ENCODE measurements around the gene PMM1. TPM values are rescaled to one million over a fixed set of nuclear protein-coding genes. Genes with fewer than 3 reads are reported as not detected.
"Not testable (repeated sequence)": the region's sequence is repeated elsewhere in the genome, so short reads cannot be mapped to it uniquely, and the experiment has no call there.

The PMM1 gene
- total RNA-seq, 4 donors from 2014 or later: 37.4 to 54.2 (median 39.3) TPM

DNA sequence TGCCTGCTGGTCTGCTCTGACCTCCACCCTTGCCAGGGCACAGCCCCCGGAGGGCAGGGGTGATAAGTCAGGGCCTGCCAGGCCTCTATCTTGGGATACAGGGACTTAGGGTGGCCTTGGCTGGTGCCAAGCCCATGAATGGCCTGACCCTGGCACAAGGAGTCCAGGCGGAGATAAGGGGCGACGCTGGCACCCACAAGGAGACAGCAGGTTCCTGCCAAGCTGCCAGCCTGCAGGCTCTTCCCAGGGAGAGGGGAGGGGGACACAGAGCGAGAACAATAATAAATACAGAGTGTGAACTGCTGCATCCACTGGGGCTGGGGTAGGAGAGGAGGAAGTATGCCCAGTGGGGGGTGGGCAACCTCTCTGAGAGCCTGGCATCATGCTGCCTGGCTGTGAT lies 27.9 kb downstream of the PMM1 start:
- WGBS: 100% methylated on average over 2 of the region's 5 CpGs
- TF ChIP-seq POLR2A (IDR thresholded peaks at IDR 0.05; ENCODE audit: low read depth): no peak
- TF ChIP-seq EP300 (IDR thresholded peaks at IDR 0.05): no peak
- TF ChIP-seq POLR2AphosphoS5 (IDR thresholded peaks at IDR 0.05): no peak
- TF ChIP-seq, protein P1, sequence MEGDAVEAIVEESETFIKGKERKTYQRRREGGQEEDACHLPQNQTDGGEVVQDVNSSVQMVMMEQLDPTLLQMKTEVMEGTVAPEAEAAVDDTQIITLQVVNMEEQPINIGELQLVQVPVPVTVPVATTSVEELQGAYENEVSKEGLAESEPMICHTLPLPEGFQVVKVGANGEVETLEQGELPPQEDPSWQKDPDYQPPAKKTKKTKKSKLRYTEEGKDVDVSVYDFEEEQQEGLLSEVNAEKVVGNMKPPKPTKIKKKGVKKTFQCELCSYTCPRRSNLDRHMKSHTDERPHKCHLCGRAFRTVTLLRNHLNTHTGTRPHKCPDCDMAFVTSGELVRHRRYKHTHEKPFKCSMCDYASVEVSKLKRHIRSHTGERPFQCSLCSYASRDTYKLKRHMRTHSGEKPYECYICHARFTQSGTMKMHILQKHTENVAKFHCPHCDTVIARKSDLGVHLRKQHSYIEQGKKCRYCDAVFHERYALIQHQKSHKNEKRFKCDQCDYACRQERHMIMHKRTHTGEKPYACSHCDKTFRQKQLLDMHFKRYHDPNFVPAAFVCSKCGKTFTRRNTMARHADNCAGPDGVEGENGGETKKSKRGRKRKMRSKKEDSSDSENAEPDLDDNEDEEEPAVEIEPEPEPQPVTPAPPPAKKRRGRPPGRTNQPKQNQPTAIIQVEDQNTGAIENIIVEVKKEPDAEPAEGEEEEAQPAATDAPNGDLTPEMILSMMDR (IDR thresholded peaks at IDR 0.05): no peak
- no peak for DNase-seq (ENCODE audit: extremely low spot score)
- Histone ChIP-seq H3K27me3 (no peaks in the 10 kb centered on the region), H3K36me3 (peaks cover 0 to 3% (median 0%) of the 10 kb centered on the region in 4 donors), H3K27ac (replicated peaks in 1 of 4) (peak overlapping the region; percentile 74 to 76 (median 75)), H3K9me3 (no peaks in the 10 kb centered on the region), H3K4me1 (peaks cover 37 to 82% (median 78%) of the 10 kb centered on the region in 4 donors), H3K4me3 (peak overlapping the region; percentile 46 to 60 (median 48))
- intact Hi-C loops (cut with DNase I): no loop called here

DNA sequence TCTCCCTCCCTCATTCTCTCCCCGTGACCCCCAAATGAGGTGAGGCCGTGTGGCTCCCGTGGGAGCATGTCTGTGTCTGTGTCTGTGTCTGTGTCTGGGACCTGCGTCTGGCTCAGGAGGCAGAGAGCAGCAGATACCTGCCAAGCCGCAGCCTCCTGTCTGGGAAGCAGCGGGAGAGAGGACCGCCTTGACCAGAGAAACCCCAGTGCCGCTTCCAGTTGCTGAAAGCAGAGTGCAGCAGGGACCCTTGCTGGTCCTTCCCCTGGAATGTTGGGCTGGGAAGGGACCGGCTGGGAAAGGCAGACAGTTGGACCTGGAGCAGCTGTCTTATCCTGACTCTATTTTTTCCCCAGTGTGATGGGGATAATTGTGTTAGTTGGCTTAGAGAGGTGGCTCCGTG lies 28.3 kb downstream of the PMM1 start:
- TF ChIP-seq POLR2A (IDR thresholded peaks at IDR 0.05; ENCODE audit: low read depth) (no peak), EP300 (IDR thresholded peaks at IDR 0.05) (no peak)
- TF ChIP-seq, protein P1 (IDR thresholded peaks at IDR 0.05): no peak
- Histone ChIP-seq H3K27ac (replicated peaks in 1 of 4) (peak overlapping the region; percentile 74 to 76 (median 75)), H3K27me3 (no peaks in the 10 kb centered on the region), H3K4me1 (peaks cover 38 to 81% (median 79%) of the 10 kb centered on the region in 4 donors), H3K9me3 (no peaks in the 10 kb centered on the region), H3K4me3 (peak overlapping the region; percentile 46 to 60 (median 48)), H3K36me3 (peaks cover 0 to 3% (median 0%) of the 10 kb centered on the region in 4 donors)
- no peak for DNase-seq (ENCODE audit: extremely low spot score)
- intact Hi-C loops (cut with DNase I): no loop called here
- 42% methylated on average over 9 of the region's 10 CpGs for WGBS

DNA sequence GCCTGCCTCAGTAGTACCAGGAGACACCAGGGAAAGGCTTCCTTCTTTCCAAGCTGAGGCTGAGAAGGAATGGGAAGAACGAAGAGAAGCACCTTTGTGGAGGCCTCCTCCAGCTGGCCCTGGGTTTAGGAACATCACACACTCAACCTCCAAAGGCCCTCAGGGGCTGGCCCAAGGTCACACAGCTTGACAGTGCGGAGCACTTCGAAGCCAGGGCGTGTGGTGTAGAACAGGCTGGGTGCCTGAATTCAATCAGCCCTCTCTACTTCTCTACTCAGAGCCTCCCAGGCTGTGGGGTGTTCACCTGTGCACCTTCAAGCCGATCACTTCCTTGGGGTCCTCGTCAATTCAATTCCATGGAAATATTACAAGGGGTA lies 29.6 kb downstream of the PMM1 start:
- Histone ChIP-seq H3K27me3 (no peaks in the 10 kb centered on the region), H3K36me3 (peaks cover 0 to 3% (median 0%) of the 10 kb centered on the region in 4 donors), H3K4me1 (peaks cover 32 to 79% (median 70%) of the 10 kb centered on the region in 4 donors), H3K4me3 (peak overlapping the region; percentile 46 to 60 (median 48)), H3K9me3 (no peaks in the 10 kb centered on the region), H3K27ac (replicated peaks in 1 of 4) (peak overlapping the region; percentile 74 to 76 (median 75))
- intact Hi-C loops (cut with DNase I): no loop called here
- 42% methylated on average over 6 of the region's 6 CpGs for WGBS
- no peak for DNase-seq (ENCODE audit: extremely low spot score)
- TF ChIP-seq, protein P1 (IDR thresholded peaks at IDR 0.05): no peak
- TF ChIP-seq POLR2A (IDR thresholded peaks at IDR 0.05; ENCODE audit: low read depth) (no peak), POLR2AphosphoS5 (IDR thresholded peaks at IDR 0.05) (no peak), EP300 (IDR thresholded peaks at IDR 0.05) (no peak)

- WGBS: 84% methylated on average over 13 of the region's 13 CpGs
- H3K9me3 ChIP-seq; DNase-seq (ENCODE audit: extremely low spot score); H3K27me3 ChIP-seq; H3K4me3 ChIP-seq; H3K36me3 ChIP-seq; intact Hi-C loops (cut with DNase I): not testable (repeated sequence)
- peaks cover 24 to 69% (median 58%) of the 10 kb centered on the region in 4 donors for H3K4me1 ChIP-seq
- peak overlapping the region; percentile 54 to 72 (median 66) for H3K27ac ChIP-seq (replicated peaks in 1 of 4)
These were observed 31.4 kb downstream of the PMM1 start for GRCh38 chr22:41558241-41558630.

DNA sequence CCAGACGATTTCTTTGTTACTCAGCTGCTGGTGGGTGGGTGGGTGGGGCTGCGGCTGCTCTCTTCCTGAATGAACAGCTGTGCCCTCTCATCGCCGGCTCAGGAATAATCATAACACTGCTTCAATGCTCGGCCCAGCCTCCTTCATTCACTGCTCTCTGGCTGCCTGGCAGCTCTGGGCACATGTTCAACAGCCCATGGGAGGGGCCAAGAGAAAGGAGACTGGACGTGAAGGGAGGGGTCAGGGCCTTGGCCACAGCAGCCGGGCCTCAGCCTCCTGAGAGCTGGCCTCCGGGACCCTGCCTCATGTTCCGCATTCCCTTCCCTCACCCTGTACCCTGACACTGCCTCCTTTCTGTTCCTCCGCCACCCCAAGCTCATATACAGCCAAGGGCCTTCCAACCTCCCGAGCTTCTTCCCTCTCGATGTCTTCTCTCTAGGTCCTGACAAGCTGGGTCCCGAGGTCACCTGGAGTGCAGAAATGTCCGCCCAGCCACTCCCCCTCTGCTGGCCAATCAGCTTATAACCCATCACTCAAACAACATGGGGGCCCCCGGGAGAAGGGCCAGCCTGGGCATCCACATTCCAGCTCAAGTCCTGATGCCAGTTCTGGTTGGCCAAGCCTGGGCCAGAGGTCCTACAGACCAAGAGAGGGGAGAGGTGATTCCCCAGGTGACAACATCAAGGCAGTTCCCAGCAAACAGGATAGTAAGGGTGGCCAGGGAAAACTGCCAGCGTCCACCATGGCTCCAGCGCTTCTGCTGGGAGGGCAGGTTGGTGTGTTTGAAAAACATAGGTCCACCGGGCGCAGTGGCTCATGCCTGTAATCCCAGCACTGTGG lies 32.0 kb downstream of the PMM1 start:
- H3K4me1 ChIP-seq: peaks cover 24 to 62% (median 52%) of the 10 kb centered on the region in 4 donors
- 27% methylated on average over 19 of the region's 19 CpGs for WGBS

More for the DNA sequence above, 32.0 kb downstream of the PMM1 start:
- TF ChIP-seq POLR2AphosphoS5 (IDR thresholded peaks at IDR 0.05): peak; percentile 48 to 67
- no peak for TF ChIP-seq POLR2A (IDR thresholded peaks at IDR 0.05; ENCODE audit: low read depth)
- intact Hi-C loops (cut with DNase I): no loop called here
- DNase-seq (ENCODE audit: extremely low spot score): no peak
- Histone ChIP-seq H3K27ac (replicated peaks in 1 of 4) (peak overlapping the region; percentile 54 to 72 (median 66)), H3K9me3 (no peaks in the 10 kb centered on the region), H3K27me3 (no peaks in the 10 kb centered on the region), H3K36me3 (no peaks in the 10 kb centered on the region), H3K4me3 (peak overlapping the region in 3 of 4 donors; percentile 0 to 20 (median 2))

Measured in esophagus muscularis mucosa (tissue), 4 donors.